HG03378 (cell line): ENCODE data around the gene MYBPC3.

Experiments
- ATAC-seq: cut with Tn5 transposase; IDR thresholded peaks from one replicate; pipeline ENCODE4 v1.9.1; 2021; ENCODE audit warnings: mild to moderate bottlenecking, moderate library complexity; ENCODE audit not compliant: unreplicated experiment

The MYBPC3 gene

DNA sequence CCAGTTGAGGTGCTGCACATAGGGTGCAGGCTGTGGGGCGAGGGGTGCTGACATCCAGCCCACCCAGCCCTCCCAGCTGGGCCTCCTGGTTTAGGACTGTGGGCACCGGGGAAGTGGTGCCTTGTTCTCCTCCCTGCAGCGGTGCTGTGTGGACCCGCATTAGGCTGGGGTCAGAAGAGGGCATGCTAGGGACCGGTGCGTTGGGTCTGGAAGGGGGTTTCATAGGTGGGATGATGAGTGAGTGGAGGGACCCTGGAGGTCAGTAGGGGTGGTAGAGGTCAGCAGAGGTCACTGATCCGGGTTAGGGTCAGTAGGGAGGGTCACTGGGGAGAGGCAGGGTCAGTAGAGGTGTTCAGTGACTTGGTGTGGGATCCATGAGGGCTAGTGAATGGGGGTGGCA, 6.7 kb upstream of the MYBPC3 start:
- no peak for ATAC-seq

DNA sequence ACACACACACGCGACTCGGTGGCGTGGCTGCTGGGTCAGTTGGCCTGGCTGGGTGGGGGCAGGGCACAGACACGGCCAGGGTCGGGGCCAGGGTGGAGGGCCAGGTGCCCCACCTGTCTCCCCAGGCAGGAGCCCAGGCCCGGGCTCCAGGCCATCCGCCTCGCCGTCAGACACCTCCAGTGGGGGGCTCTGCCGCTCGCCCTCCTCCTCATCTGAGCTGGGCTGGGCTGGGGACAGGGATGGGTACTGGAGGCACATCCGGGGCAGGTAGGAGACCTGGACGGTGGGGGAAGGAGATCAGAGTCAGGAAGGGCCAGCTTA, 6.2 kb upstream of the MYBPC3 start:
- no peak for ATAC-seq

GRCh38 chr11:47357985-47358730, 5.7 kb upstream of the MYBPC3 start:
- no peak for ATAC-seq

- ATAC-seq = no peak
These were observed 4.5 kb upstream of the MYBPC3 start for GRCh38 chr11:47356998-47357329.

DNA sequence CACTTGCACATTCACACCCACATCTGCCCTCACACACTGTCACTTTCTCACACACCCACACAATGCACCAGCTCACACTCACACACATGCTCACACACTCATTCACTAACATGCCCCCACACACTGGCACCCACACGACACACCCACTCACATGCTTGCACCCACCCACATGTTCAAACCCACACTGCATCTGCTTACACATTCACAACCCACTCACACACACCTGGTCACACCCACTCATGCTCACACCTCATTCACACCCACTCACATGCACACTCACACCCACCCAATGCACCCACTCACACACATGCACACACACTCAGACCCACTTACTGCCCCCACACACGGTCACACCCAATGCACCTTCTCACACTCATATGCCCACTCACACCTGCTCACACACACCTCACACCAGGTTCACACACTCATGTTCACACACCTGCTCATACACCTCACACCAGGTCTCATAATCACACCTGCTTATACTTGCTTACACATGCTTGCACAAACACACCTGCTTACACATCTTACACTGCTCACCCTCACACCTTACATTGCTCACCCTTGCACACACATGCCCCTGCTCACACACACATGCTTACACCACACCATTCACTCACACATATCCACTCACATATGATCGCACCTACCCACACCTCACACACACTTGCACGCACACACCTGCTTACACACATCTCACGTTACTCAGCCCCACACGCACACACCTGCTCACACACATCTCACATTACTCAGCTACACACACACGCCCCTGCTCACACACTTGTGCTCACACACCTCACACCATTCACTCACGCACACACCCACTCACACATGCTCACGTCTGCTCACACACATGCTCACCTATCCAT, 3.9 kb upstream of the MYBPC3 start:
- no peak for ATAC-seq

DNA sequence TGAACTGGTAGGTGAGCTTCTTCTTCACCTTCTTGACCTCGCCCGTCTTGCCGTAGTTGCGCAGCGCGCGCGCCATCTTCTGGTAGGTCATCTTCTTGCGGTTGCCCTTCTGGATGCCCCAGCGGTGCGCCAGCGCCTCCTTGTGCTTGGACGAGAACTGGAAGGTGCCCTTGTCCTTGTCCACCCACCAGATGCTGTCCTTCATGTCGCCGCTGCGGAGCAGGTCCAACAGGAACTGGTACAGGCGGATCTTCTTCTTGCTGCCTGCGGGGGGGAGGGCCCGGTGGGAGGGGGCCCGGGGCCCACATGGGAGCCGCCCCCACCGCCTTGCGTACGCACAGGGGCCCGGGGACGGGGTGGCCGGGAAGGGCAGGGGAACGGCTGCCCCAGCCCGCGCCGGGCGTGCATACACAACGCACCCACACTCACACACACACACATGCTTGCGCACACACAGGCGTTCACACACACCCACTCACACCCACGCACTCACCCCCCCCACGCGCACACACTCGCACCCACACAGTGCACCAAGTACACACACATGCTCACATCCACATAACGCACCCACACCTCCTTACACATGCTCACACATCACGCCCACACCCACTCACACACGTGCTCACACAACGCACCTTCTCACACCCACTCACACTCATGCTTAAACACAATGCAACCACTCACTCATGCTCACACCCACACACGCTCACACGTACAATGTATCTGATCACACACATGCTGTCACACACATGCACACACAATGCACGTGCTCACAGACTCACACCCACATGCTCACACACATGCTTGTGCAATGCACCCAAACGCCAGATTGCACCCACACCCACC, 3.0 kb upstream of the MYBPC3 start:
- ATAC-seq = no peak

GRCh38 chr11:47354913-47355282, 2.4 kb upstream of the MYBPC3 start:
- no peak for ATAC-seq

DNA sequence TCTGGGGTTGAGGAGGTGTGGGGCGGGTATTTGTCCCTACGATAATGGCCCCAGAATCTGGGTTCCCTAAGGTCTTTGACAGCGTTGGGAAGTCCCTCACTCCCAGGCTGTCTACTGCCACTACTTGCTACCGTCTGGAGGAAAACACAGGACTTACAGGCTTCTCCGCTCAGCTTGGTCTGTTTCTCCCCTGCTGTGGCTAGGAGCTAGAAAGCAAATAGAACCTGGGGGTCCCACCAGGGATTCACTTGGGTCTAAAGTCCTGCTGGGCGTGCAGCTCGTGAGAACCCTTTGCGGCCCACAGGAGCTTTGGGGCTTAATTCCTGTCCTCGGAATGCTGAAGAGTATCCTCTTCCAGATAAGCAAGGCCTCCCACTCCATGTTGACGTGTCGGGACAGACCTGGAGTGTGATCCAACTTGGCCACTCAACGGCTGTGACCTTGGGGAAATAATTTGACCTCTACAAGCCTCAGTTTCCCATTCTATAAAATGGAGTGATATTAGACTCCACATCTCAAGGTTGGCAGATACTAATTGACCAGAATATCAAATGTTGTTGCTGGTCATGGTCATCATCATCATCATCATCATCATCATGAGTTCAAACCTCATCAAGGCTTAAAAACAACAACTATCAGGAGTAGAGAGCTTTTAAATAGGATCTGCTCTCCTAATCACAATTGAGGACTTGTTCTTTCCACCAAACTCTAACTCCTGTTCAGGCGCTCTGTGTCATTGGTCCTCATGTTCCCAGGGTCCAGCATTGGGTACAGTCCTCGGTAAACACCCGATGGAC, 1.7 kb upstream of the MYBPC3 start:
- ATAC-seq = no peak

GRCh38 chr11:47351156-47352126, 1.1 kb downstream of the MYBPC3 start:
- ATAC-seq = no peak

- no peak for ATAC-seq
These were observed 2.2 kb downstream of the MYBPC3 start for GRCh38 chr11:47350315-47350714.

- ATAC-seq = no peak
These were observed 2.9 kb downstream of the MYBPC3 start for GRCh38 chr11:47349521-47350095.

GRCh38 chr11:47348859-47349258, 3.6 kb downstream of the MYBPC3 start:
- ATAC-seq = no peak

DNA sequence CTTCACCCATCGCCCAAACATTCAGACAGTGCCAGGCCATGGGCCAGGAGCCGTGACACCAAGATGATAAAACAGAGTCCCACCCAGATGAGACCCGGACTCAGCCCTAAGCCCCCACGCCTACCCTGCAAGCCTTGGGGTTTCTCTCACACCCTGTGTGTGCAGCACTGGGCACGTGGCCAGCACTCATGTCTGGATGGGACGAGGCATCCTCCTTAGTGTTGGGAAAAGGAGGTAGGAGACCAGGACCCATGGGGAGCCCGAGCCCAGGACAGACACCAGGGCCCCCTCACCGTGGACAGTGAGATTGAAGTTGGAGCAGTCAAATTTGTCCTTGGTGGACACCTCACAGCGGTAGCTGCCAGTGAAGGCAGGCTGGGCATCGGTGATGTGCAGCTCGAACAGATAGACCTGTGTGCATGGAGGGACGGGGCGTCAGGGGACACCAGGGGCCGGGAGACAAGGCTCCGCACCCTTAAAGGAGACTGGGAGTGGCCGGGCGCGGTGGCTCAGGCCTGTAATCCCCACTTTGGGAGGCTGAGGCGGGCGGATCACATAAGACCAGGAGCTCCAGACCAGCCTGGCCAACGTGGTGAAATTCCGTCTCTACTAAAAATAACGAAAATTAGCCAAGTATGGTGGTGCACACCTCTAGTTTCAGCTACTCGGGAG, 4.2 kb downstream of the MYBPC3 start:
- no peak for ATAC-seq

DNA sequence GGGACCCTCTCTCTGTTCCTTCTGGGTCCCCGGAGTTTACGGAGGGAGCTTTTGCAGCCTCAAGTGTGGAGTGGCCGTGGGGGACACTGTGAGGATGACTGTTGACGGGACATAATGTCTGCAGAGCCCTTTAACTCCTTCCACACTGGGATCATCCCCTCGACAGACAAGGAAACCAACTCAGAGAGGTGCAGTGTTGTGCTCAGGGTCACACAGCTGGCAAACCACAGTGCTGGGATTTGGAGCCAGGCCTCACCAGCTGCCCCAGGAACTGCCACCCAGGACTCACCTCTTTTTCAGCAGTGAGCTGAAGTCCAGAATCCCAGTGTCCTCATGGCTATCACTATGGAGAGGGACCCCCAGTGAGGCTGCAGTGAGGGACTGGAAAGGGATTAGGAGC, 5.4 kb downstream of the MYBPC3 start:
- ATAC-seq = no peak

DNA sequence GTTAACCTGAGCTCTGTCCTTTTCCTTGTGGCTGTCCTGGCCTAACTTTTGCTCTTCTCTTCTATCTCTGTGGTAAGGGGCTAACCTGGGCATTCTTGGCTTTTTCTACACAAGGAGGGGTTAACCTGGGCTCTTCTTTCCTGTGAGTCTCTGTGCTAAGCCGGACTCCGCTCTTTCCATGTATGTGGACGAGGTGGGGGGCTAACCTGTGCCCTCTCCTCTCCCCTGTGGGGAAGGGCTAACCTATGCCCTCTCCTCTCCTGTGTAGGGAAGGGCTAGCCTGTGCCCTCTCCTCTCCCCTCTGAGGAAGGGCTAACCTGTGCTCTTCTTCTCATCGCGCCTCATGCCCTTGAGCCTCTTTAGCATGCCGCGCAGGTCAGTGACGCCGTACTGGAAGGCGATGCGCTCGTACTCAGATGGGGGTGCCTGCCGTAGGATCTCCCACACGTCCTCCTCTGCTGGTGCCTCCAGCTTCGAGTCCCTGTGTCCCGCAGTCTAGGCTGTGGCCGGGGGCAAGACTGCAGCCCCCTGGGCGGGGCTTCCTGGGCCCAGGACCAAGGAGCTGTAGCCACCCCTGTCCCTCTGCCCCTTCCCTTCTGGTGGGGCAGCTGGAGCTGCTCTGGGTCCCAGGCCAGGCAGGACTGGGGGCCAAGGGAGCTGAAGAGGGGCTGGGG, 6.5 kb downstream of the MYBPC3 start:
- ATAC-seq = no peak

DNA sequence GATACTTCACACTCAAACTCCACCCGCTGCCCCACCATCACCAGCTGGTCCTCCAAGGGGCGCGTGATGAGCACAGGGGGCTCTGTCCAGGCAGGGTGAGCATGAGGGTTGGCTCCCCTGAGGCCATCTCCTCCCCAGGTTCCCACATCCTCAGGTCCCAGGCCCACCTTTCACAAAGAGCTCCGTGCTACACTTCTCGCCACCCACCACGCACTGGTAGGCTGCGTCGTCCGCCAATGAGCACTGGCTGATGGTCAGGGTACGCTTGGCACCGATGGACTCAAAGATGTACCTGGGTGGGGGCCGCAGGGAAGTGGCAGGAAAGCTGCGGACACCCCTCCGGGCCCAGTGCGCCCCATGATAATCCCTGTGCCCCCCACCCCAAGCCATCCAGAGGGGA, 9.6 kb downstream of the MYBPC3 start:
- no peak for ATAC-seq

- ATAC-seq = no peak
These were observed 10.3 kb downstream of the MYBPC3 start for GRCh38 chr11:47342036-47342803.
